Left colon (tissue), 2 donors: ENCODE measurements around the gene SELENOH. TPM values are rescaled to one million over a fixed set of nuclear protein-coding genes. Genes with fewer than 3 reads are reported as not detected.

Experiments used
- total RNA-seq, 2 donors: library from RNA; stranded (reverse); fragmentation: NEBNext Ultra II Directional; extraction: Animal tissue kit (Norgen Biotek cat#: 25700); gene quantifications; one replicate each; pipeline ENCODE4 v1.2.1, GENCODE V29; 2021
- donor health status: DM: no; HTN: no; CAD: no.
- donor health status: DM: yes; HTN: yes; CAD: no.

SELENOH gene
- total RNA-seq, 2 donors from 2014 or later: 64.0 to 77.4 TPM

Other genes starting within 250 kb of the SELENOH start
- 1 to 10 TPM; 7.1 to 9.6 TPM for gene SLC43A1, start 225.8 kb upstream of the SELENOH start, total RNA-seq
- gene TIMM10, start 210.7 kb upstream of the SELENOH start, total RNA-seq: 10 to 100 TPM; 28.6 to 47.4 TPM
- not detected for gene SMTNL1, start 203.9 kb upstream of the SELENOH start, total RNA-seq
- 10 to 100 TPM; 27.6 to 47.2 TPM for gene UBE2L6, start 173.8 kb upstream of the SELENOH start, total RNA-seq
- 10 to 100 TPM; 34.6 to 78.6 TPM for gene SERPING1, start 143.8 kb upstream of the SELENOH start, total RNA-seq
- gene YPEL4, start 91.6 kb upstream of the SELENOH start, total RNA-seq: 1 to 10 TPM in 1 of 2 donors, under 1 TPM in 1; 0.58 to 1.2 TPM
- 10 to 100 TPM; 11.4 to 11.8 TPM for gene CLP1, start 83.7 kb upstream of the SELENOH start, total RNA-seq
- gene ZDHHC5, start 73.4 kb upstream of the SELENOH start, total RNA-seq: 10 to 100 TPM; 74.4 to 90.6 TPM
- gene MED19, start 29.3 kb upstream of the SELENOH start, total RNA-seq: 10 to 100 TPM; 10.4 to 12.1 TPM
- gene TMX2, start 28.9 kb upstream of the SELENOH start, total RNA-seq: 100 to 1,000 TPM in 1 of 2 donors, 10 to 100 TPM in 1; 93.4 to 132 TPM
- gene BTBD18, start 10.3 kb downstream of the SELENOH start, total RNA-seq: not detected
- 100 to 1,000 TPM; 458 to 553 TPM for gene CTNND1, start 20.3 kb downstream of the SELENOH start, total RNA-seq